OCI-LY1 (cell line): ENCODE measurements around the gene TDO2.

Source experiments
- CTCF ChIP-seq: fragments of 200-600 bp; sonication (generic), shearing (Covaris generic); IDR thresholded peaks from 2 replicates; pipeline ENCODE4 v1.5.1; 2017; ENCODE audit warnings: mild to moderate bottlenecking, antibody characterized with exemption, low read length, moderate library complexity, mixed read lengths
- EZH2 ChIP-seq: fragments of 200-600 bp; sonication (generic), shearing (Covaris generic); IDR thresholded peaks from 2 replicates; pipeline ENCODE4 v1.8.0; 2017; ENCODE audit warnings: borderline replicate concordance, mixed run types, mild to moderate bottlenecking, antibody characterized with exemption, low read length, moderate library complexity, mixed read lengths

GRCh38 chr4:155930330-155930729 is 26.8 kb downstream of the TDO2 start:
- TF ChIP-seq CTCF: no peak
- TF ChIP-seq EZH2: no peak
